Uterus (tissue), 2 donors: ENCODE results near the gene CDH4.

Source experiments
- POLR2A ChIP-seq, 2 donors: fragments of 450-650 bp; IDR thresholded peaks; one replicate each; pipeline ENCODE4 v1.6.1; 2016; ENCODE audit warnings: antibody characterized with exemption in 2 of 2, mild to moderate bottlenecking in 1 of 2, moderate library complexity in 1 of 2
- TF ChIP-seq, protein P1 (sequence below), 4 experiments: fragments of 200-600 bp in 2 of 4; fragments of 450-650 bp in 2 of 4; sonication (generic) in 2 of 4; IDR thresholded peaks; one replicate each; pipeline ENCODE4 v1.5.1; 2016 to 2019; ENCODE audit warnings: antibody characterized with exemption in 4 of 4, mild to moderate bottlenecking in 2 of 4, moderate library complexity in 1 of 4

DNA sequence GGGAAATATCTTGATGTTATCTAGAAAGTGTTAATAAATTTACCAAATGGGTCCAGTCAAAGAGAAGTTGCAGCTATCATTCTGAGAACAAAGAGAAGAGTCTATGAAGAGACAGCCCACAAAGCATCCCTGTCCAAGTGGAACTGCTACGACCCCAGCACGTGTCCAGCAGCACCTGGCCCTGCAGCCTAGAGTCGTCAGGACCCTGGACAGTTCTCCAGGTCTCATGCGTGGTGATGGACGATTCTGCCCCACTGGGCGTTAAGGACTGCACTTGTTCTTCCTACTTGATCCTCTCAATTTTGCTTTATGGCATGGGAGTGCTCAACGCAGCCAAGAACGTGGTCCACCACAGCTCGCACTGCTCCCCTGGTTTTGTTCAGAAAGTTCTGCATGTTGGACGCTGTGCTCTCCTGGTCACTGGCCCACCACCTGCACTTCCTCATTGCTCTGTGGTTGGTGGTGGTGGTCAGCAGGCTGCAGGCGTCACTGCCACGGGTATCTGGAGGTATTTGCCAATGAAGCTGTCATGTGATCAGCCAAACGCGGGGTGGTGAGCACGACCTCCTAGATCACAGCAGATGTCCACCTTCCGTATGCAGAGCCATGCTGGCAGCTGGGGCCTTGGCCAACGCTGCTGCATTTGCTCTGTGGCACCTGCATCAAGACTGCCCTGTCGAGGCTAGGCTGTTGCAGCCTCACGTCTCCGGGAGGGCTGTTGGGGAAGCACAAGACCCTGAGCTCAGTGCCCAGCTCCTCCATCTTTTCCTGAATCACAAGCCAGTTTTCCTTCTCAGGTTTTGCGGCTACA, 356.4 kb downstream of the CDH4 start:
- TF ChIP-seq, protein P1, sequence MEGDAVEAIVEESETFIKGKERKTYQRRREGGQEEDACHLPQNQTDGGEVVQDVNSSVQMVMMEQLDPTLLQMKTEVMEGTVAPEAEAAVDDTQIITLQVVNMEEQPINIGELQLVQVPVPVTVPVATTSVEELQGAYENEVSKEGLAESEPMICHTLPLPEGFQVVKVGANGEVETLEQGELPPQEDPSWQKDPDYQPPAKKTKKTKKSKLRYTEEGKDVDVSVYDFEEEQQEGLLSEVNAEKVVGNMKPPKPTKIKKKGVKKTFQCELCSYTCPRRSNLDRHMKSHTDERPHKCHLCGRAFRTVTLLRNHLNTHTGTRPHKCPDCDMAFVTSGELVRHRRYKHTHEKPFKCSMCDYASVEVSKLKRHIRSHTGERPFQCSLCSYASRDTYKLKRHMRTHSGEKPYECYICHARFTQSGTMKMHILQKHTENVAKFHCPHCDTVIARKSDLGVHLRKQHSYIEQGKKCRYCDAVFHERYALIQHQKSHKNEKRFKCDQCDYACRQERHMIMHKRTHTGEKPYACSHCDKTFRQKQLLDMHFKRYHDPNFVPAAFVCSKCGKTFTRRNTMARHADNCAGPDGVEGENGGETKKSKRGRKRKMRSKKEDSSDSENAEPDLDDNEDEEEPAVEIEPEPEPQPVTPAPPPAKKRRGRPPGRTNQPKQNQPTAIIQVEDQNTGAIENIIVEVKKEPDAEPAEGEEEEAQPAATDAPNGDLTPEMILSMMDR (IDR thresholded peaks at IDR 0.05): no peak
- TF ChIP-seq POLR2A (IDR thresholded peaks at IDR 0.05): no peak
